Glomerular endothelial cell (primary cell): ENCODE data around the gene SCNN1A. TPM values are rescaled to one million over a fixed set of nuclear protein-coding genes. Genes with fewer than 3 reads are reported as not detected.

Experiments used
- DNase-seq: peaks from one replicate; pipeline ENCODE4 v3.0.0-alpha.2; 2011; ENCODE audit warnings: low read depth, low spot score; ENCODE audit errors: extremely low read depth
- total RNA-seq: library from RNA; depleted of rRNA; stranded (reverse); fragments of >200 nt; gene quantifications from 2 replicates; pipeline ENCODE4 v1.2.3, GENCODE V29; 2015

Gene SCNN1A
- total RNA-seq, 1 donor from 2014 or later, result not detected

- no peak for DNase-seq
These were observed 39.8 kb downstream of the SCNN1A start for GRCh38 chr12:6335451-6336078.

- no peak for DNase-seq
These were observed 40.4 kb downstream of the SCNN1A start for GRCh38 chr12:6334940-6335450.

GRCh38 chr12:6334359-6334758 lies 41.0 kb downstream of the SCNN1A start:
- DNase-seq, result no peak

GRCh38 chr12:6333566-6333965 lies 41.8 kb downstream of the SCNN1A start:
- no peak for DNase-seq

GRCh38 chr12:6333029-6333428 lies 42.3 kb downstream of the SCNN1A start:
- DNase-seq, result no peak

GRCh38 chr12:6332459-6332858 lies 42.9 kb downstream of the SCNN1A start:
- no peak for DNase-seq

GRCh38 chr12:6330999-6331714 lies 44.2 kb downstream of the SCNN1A start:
- no peak for DNase-seq

- DNase-seq, result no peak
These were observed 45.2 kb downstream of the SCNN1A start for GRCh38 chr12:6330192-6330591.

- DNase-seq, result no peak
These were observed 45.7 kb downstream of the SCNN1A start for GRCh38 chr12:6329703-6330064.

- DNase-seq, result no peak
These were observed 46.2 kb downstream of the SCNN1A start for GRCh38 chr12:6328945-6329702.

GRCh38 chr12:6328045-6328779 lies 47.2 kb downstream of the SCNN1A start:
- DNase-seq, result no peak

- DNase-seq, result no peak
These were observed 47.9 kb downstream of the SCNN1A start for GRCh38 chr12:6327229-6328041.

- DNase-seq, result no peak
These were observed 48.8 kb downstream of the SCNN1A start for GRCh38 chr12:6326316-6327228.

GRCh38 chr12:6324936-6325750 lies 50.2 kb downstream of the SCNN1A start:
- DNase-seq, result no peak

- no peak for DNase-seq
These were observed 51.2 kb downstream of the SCNN1A start for GRCh38 chr12:6323995-6324711.

GRCh38 chr12:6323340-6323994 lies 51.9 kb downstream of the SCNN1A start:
- peak; percentile 96 for DNase-seq

GRCh38 chr12:6322969-6323339 lies 52.4 kb downstream of the SCNN1A start:
- no peak for DNase-seq
